K562 (cell line): Measurements from ENCODE around the gene UQCRC2. TPM values are rescaled to one million over a fixed set of nuclear protein-coding genes. Genes with fewer than 3 reads are reported as not detected.

ENCODE experiments used
- ARNT ChIP-seq, 2 experiments: fragments of 450-650 bp; IDR thresholded peaks; 2 replicates each; pipeline ENCODE4 v1.6.1; 2016; ENCODE audit warnings: mild to moderate bottlenecking in 1 of 2
- ATF7 ChIP-seq: fragments of 450-650 bp; IDR thresholded peaks from 2 replicates; pipeline ENCODE4 v1.7.1; 2014; ENCODE audit warnings: mild to moderate bottlenecking, moderate library complexity
- BRD4 ChIP-seq: fragments of 200-600 bp; sonication (generic); IDR thresholded peaks from 2 replicates; pipeline ENCODE4 v1.6.1; 2017; ENCODE audit warnings: inconsistent platforms
- BRD9 ChIP-seq: fragments of 450-650 bp; IDR thresholded peaks from 2 replicates; pipeline ENCODE4 v1.6.1; 2018; ENCODE audit warnings: low read depth; ENCODE audit not compliant: partially characterized antibody
- CTBP1 ChIP-seq: fragments of 450-650 bp; IDR thresholded peaks from 2 replicates; pipeline ENCODE4 v1.6.1; 2016; ENCODE audit warnings: borderline replicate concordance
- HSF4 ChIP-seq: fragments of 250-450 bp; sonication (Bioruptor Pico); IDR thresholded peaks from 2 replicates; pipeline ENCODE4 v2.1.2; 2022; ENCODE audit warnings: mild to moderate bottlenecking, moderate library complexity, borderline replicate concordance
- ILF3 ChIP-seq: fragments of 450-650 bp; IDR thresholded peaks from 2 replicates; pipeline ENCODE4 v1.6.1; 2018; ENCODE audit warnings: antibody characterized with exemption, mild to moderate bottlenecking, moderate library complexity, borderline replicate concordance
- JUNB ChIP-seq: fragments of 450-650 bp; formaldehyde crosslinking; conservative IDR thresholded peaks from 2 replicates; pipeline ENCODE4 v1.4.0; 2020; ENCODE audit warnings: mild to moderate bottlenecking
- KAT8 ChIP-seq: fragments of 450-650 bp; IDR thresholded peaks from 2 replicates; pipeline ENCODE4 v1.6.1; 2016; ENCODE audit warnings: low read depth, mild to moderate bottlenecking
- KLF16 ChIP-seq: IDR thresholded peaks from 2 replicates; pipeline ENCODE4 v1.6.1; 2016; ENCODE audit warnings: antibody characterized with exemption
- MAFG ChIP-seq: fragments of 450-650 bp; conservative IDR thresholded peaks from 2 replicates; pipeline ENCODE4 v1.6.1; 2016; ENCODE audit warnings: missing genetic modification characterization, missing compliant biosample characterization
- MTA3 ChIP-seq: fragments of 450-650 bp; formaldehyde crosslinking; IDR thresholded peaks from 2 replicates; pipeline ENCODE4 v1.6.1; 2017; ENCODE audit warnings: mild to moderate bottlenecking, borderline replicate concordance
- NBN ChIP-seq: fragments of 450-650 bp; IDR thresholded peaks from 2 replicates; pipeline ENCODE4 v1.6.1; 2016; ENCODE audit warnings: low read depth, mild to moderate bottlenecking
- NFXL1 ChIP-seq: fragments of 450-650 bp; formaldehyde crosslinking; IDR thresholded peaks from 2 replicates; pipeline ENCODE4 v1.4.0; 2021; ENCODE audit warnings: mild to moderate bottlenecking
- PHB2 ChIP-seq: fragments of 450-650 bp; IDR thresholded peaks from 2 replicates; pipeline ENCODE4 v1.6.1; 2017; ENCODE audit warnings: low read depth
- PHF20 ChIP-seq: fragments of 450-650 bp; IDR thresholded peaks from 2 replicates; pipeline ENCODE4 v1.6.1; 2018; ENCODE audit not compliant: partially characterized antibody
- TCFL5 ChIP-seq: fragments of 250-450 bp; sonication (Bioruptor Pico); conservative IDR thresholded peaks from 2 replicates; pipeline ENCODE4 v1.6.1; 2021; ENCODE audit warnings: mild to moderate bottlenecking, moderate library complexity, matching md5 sums
- U2AF2 ChIP-seq: fragments of 200-400 bp; formaldehyde crosslinking; optimal IDR thresholded peaks from 2 replicates; pipeline ENCODE3; 2017; ENCODE audit warnings: low read depth, mild to moderate bottlenecking, low read length
- ZBTB7A ChIP-seq: IDR thresholded peaks from 2 replicates; pipeline ENCODE4 v1.6.1; 2011; ENCODE audit warnings: low read depth, mild to moderate bottlenecking, low read length, moderate library complexity, borderline replicate concordance; ENCODE audit not compliant: control insufficient read depth
- ZNF212 ChIP-seq: fragments of 450-650 bp; formaldehyde crosslinking; IDR thresholded peaks from 2 replicates; pipeline ENCODE4 v1.4.0; 2020; ENCODE audit warnings: mild to moderate bottlenecking
- ZNF239 ChIP-seq: fragments of 250-450 bp; sonication (Bioruptor Pico); IDR thresholded peaks from 2 replicates; pipeline ENCODE4 v1.4.0; 2020; ENCODE audit warnings: mild to moderate bottlenecking
- ZNF717 ChIP-seq: fragments of 250-450 bp; sonication (Bioruptor Pico); IDR thresholded peaks from 2 replicates; pipeline ENCODE4 v1.5.0; 2021
- ZSCAN32 ChIP-seq: fragments of 450-650 bp; formaldehyde crosslinking; IDR thresholded peaks from 2 replicates; pipeline ENCODE4 v1.4.0; 2020; ENCODE audit warnings: mild to moderate bottlenecking, moderate library complexity
- ZZZ3 ChIP-seq: fragments of 450-650 bp; IDR thresholded peaks from 2 replicates; pipeline ENCODE4 v1.6.1; 2016; ENCODE audit warnings: antibody characterized with exemption, mild to moderate bottlenecking, moderate library complexity
- polyA plus RNA-seq, 8 experiments: library from polyadenylated mRNA; depleted of rRNA in 4 of 8; stranded (reverse) in 5 of 8; unstranded in 3 of 8; fragments of >200 nt; fragmentation: Nextera tagmentation in 2 of 8; fragmentation: Illumina TruSeq in 1 of 8; extraction: Ambion mirVana in 2 of 8; extraction: Trizol in 1 of 8; gene quantifications; 2 replicates each; pipeline versions ENCODE4 v1.2.1 to v1.2.3, GENCODE V29; 2011 to 2014; ENCODE audit warnings: inconsistent platforms in 1 of 8, missing spikeins in 1 of 8
- total RNA-seq, 7 experiments: library from RNA; depleted of rRNA in 6 of 7; stranded (reverse); fragments of >200 nt in 6 of 7; fragmentation: Illumina TruSeq in 2 of 7; extraction: Trizol in 2 of 7; gene quantifications; 2 replicates each; pipeline versions ENCODE4 v1.2.1 to v1.2.3, GENCODE V29; 2011 to 2021; ENCODE audit warnings: low replicate concordance in 1 of 7
- TF ChIP-seq, protein P1 (sequence below): sonication (generic); formaldehyde crosslinking; IDR thresholded peaks from 2 replicates; pipeline ENCODE4 v1.4.0; 2020; ENCODE audit warnings: mild to moderate bottlenecking, missing genetic modification reagents
- TF ChIP-seq, protein P2 (sequence below): IDR thresholded peaks from 2 replicates; pipeline ENCODE4 v1.6.1; 2014; ENCODE audit warnings: antibody characterized with exemption
- TF ChIP-seq, protein P3 (sequence below): fragments of 250-450 bp; sonication (Bioruptor Pico); IDR thresholded peaks from 2 replicates; pipeline ENCODE4 v1.8.0; 2021; ENCODE audit warnings: moderate library complexity, mild to moderate bottlenecking, inconsistent platforms

Gene UQCRC2
- total and polyA plus RNA-seq, 9 of the 15 experiments (the other 6 are each of a cell fraction or from before 2014, with no cell fraction given), result 177 to 516 (median 319) TPM

DNA sequence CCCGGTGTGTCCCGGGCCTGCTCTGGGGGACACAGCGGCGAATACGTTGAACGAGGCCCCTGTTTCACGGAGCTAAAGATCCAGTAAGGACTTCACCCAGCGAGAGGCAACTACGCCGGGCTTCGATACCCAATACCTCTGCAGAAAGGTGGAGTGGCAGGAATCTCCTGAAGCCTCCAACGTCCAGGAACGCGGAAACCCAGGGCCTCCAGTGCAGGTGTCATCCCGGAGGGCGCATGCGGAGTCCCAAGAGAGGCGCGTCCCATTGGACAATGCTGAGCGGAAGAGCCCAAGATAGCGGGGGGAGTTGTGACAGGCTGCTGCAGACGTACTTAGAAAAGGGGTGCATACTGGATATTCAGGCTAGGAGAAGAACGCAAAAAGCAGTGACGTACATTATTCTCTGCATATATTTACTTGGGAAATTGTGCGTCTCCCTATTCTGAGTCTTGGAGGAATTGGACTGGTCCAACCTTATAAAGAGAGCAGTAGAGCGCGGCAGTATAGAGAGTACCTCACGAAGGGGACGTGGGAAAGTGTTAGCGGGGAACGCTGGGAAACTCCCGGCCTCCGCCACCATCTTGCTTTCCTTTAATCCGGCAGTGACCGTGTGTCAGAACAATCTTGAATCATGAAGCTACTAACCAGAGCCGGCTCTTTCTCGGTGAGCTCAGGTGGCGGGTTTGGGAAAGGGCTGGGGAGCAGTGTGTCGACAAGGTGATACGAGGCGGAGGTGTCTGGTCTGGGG is at the start of gene UQCRC2 (continued):
- TF ChIP-seq PHB2 (no peak), ZNF239 (CRISPR knock-in tag) (no peak), ARNT (IDR thresholded peaks at IDR 0.05) (peak in 1 of 2 experiments; percentile 76; a peak in 2 of 4 replicates), ZBTB7A (no peak), NBN (peak; percentile 84), JUNB (CRISPR knock-in tag) (no peak), BRD9 (peak; percentile 83), ATF7 (peak; percentile 100), HSF4 (CRISPR knock-in tag) (no peak), NFXL1 (no peak), ZZZ3 (0 out of 2 replicates have a peak, but pooled peaks have one; percentile 35), TCFL5 (CRISPR knock-in tag) (no peak), ZNF717 (0 out of 2 replicates have a peak, but pooled peaks have one; percentile 69), ZSCAN32 (CRISPR knock-in tag) (no peak), ZNF212 (CRISPR knock-in tag) (0 out of 2 replicates have a peak, but pooled peaks have one; percentile 55), U2AF2 (no peak), MAFG (no peak), BRD4 (0 out of 2 replicates have a peak, but pooled peaks have one; percentile 80), ILF3 (no peak), KAT8 (no peak), PHF20 (peak; percentile 88), CTBP1 (peak; percentile 26; the same call in 1 of the 2 replicates), KLF16 (no peak), MTA3 (peak; percentile 95)
- TF ChIP-seq, protein P1, sequence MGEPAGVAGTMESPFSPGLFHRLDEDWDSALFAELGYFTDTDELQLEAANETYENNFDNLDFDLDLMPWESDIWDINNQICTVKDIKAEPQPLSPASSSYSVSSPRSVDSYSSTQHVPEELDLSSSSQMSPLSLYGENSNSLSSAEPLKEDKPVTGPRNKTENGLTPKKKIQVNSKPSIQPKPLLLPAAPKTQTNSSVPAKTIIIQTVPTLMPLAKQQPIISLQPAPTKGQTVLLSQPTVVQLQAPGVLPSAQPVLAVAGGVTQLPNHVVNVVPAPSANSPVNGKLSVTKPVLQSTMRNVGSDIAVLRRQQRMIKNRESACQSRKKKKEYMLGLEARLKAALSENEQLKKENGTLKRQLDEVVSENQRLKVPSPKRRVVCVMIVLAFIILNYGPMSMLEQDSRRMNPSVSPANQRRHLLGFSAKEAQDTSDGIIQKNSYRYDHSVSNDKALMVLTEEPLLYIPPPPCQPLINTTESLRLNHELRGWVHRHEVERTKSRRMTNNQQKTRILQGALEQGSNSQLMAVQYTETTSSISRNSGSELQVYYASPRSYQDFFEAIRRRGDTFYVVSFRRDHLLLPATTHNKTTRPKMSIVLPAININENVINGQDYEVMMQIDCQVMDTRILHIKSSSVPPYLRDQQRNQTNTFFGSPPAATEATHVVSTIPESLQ, result no peak
- TF ChIP-seq, protein P2, sequence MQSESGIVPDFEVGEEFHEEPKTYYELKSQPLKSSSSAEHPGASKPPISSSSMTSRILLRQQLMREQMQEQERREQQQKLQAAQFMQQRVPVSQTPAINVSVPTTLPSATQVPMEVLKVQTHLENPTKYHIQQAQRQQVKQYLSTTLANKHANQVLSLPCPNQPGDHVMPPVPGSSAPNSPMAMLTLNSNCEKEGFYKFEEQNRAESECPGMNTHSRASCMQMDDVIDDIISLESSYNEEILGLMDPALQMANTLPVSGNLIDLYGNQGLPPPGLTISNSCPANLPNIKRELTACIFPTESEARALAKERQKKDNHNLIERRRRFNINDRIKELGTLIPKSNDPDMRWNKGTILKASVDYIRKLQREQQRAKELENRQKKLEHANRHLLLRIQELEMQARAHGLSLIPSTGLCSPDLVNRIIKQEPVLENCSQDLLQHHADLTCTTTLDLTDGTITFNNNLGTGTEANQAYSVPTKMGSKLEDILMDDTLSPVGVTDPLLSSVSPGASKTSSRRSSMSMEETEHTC, result no peak
- TF ChIP-seq, protein P3, sequence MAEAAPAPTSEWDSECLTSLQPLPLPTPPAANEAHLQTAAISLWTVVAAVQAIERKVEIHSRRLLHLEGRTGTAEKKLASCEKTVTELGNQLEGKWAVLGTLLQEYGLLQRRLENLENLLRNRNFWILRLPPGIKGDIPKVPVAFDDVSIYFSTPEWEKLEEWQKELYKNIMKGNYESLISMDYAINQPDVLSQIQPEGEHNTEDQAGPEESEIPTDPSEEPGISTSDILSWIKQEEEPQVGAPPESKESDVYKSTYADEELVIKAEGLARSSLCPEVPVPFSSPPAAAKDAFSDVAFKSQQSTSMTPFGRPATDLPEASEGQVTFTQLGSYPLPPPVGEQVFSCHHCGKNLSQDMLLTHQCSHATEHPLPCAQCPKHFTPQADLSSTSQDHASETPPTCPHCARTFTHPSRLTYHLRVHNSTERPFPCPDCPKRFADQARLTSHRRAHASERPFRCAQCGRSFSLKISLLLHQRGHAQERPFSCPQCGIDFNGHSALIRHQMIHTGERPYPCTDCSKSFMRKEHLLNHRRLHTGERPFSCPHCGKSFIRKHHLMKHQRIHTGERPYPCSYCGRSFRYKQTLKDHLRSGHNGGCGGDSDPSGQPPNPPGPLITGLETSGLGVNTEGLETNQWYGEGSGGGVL (CRISPR knock-in tag), result no peak
